ENCODE results near the gene CTIF. TPM values are rescaled to one million over a fixed set of nuclear protein-coding genes. Genes with fewer than 3 reads are reported as not detected.

Gene CTIF
- total RNA-seq, 1 experiment from 2014 or later = 26.5 TPM

DNA sequence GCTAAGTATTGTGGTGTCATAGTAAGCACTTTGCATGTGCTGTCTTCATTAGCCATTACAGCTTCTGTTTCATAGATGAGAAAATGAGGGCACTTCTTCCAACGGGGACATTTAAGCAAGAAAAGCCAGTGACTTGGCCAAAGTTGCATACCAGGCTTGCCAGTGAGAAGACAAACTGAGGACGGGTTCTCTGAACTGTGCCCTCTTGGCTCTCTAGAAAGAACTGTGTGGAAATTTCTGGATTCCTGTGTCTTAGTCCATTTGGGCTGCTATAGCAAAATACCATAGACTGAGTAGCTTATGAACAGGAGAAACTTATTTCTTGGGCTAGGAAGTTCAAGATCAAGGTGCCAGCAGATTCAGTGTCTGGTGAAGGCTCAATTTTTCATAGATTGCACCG lies 13.3 kb downstream of the CTIF start:
- ATAC-seq (no peak), DNase-seq (ENCODE audit: low read depth, low spot score) (no peak)
- no peaks in the 10 kb centered on the region for H3K9me3 ChIP-seq (ENCODE audit: control insufficient read depth, insufficient read depth, low read depth, low read length)
- in situ Hi-C loops (cut with HindIII; ENCODE audit: low pct_unique_long_range_greater_than_20kb, low sequenced_read_pairs) = no loop called here
- peaks cover 15% of the 10 kb centered on the region for H3K4me1 ChIP-seq (ENCODE audit: control insufficient read depth, insufficient read depth, low read length)
- H3K4me3 ChIP-seq (ENCODE audit: low read depth in 2 of 2, low read length in 2 of 2) = no peak overlapping the region
- ChIA-PET POLR2A (no interaction called here), CTCF (no interaction called here)
- no peak overlapping the region for H3K27ac ChIP-seq (ENCODE audit: low read length)
- BruUV-seq (replicated peaks) = no TSS peak
- TF ChIP-seq POLR2AphosphoS5 (IDR thresholded peaks at IDR 0.05; ENCODE audit: low read depth, low read length) (no peak), CTCF (IDR thresholded peaks at IDR 0.05) (no peak), TCF7L2 (IDR thresholded peaks at IDR 0.05; ENCODE audit: low read depth, low read length) (no peak), REST (IDR thresholded peaks at IDR 0.05; ENCODE audit: insufficient read depth in 1 of 2, low read depth in 2 of 2, low read length in 1 of 2) (no peak), SIN3A (IDR thresholded peaks at IDR 0.05; ENCODE audit: borderline replicate concordance, insufficient read depth, low read depth, low read length) (no peak)
- H3K36me3 ChIP-seq (ENCODE audit: control insufficient read depth, insufficient read depth, low read length) = no peaks in the 10 kb centered on the region
- intact Hi-C loops (cut with micrococcal nuclease; ENCODE audit: unreplicated experiment) = no loop called here
- H3K27me3 ChIP-seq (ENCODE audit: control insufficient read depth, insufficient read depth, low read length) = no peaks in the 10 kb centered on the region

- no peak overlapping the region for H3K4me3 ChIP-seq (ENCODE audit: low read depth in 2 of 2, low read length in 2 of 2)
- BruUV-seq (replicated peaks) = no TSS peak
- no peaks in the 10 kb centered on the region for H3K9me3 ChIP-seq (ENCODE audit: control insufficient read depth, insufficient read depth, low read depth, low read length)
- H3K27me3 ChIP-seq (ENCODE audit: control insufficient read depth, insufficient read depth, low read length) = no peaks in the 10 kb centered on the region
- H3K27ac ChIP-seq (ENCODE audit: low read length) = no peak overlapping the region
- peaks cover 5% of the 10 kb centered on the region; the same call in 1 of the 2 replicates for H3K4me1 ChIP-seq (ENCODE audit: control insufficient read depth, insufficient read depth, low read length)
- TF ChIP-seq SIN3A (IDR thresholded peaks at IDR 0.05; ENCODE audit: borderline replicate concordance, insufficient read depth, low read depth, low read length) = no peak
- TF ChIP-seq REST (IDR thresholded peaks at IDR 0.05; ENCODE audit: insufficient read depth in 1 of 2, low read depth in 2 of 2, low read length in 1 of 2) = no peak
- H3K36me3 ChIP-seq (ENCODE audit: control insufficient read depth, insufficient read depth, low read length) = no peaks in the 10 kb centered on the region
- intact Hi-C loops (cut with micrococcal nuclease; ENCODE audit: unreplicated experiment) = no loop called here
- ATAC-seq (no peak), DNase-seq (ENCODE audit: low read depth, low spot score) (no peak)
- in situ Hi-C loops (cut with HindIII; ENCODE audit: low pct_unique_long_range_greater_than_20kb, low sequenced_read_pairs) = no loop called here
- ChIA-PET CTCF (no interaction called here), POLR2A (no interaction called here)
Observed at GRCh38 chr18:48553236-48553635, 14.4 kb downstream of the CTIF start.
